Skin of body (tissue), 2 donors: ENCODE data around the gene MAP2K5. TPM values are rescaled to one million over a fixed set of nuclear protein-coding genes. Genes with fewer than 3 reads are reported as not detected.

Experiments
- DNase-seq: peaks from one replicate; lab custom pipeline; 2025; lab: John Stamatoyannopoulos, UW
- total RNA-seq: library from RNA; depleted of rRNA; stranded (reverse); fragments of >200 nt; gene quantifications from one replicate; pipeline ENCODE4 v1.2.3, GENCODE V29; 2014

The MAP2K5 gene
- total RNA-seq, 1 donor from 2014 or later: 12.2 TPM

GRCh38 chr15:67558502-67558901, 16.0 kb downstream of the MAP2K5 start:
- no peak for DNase-seq

DNA sequence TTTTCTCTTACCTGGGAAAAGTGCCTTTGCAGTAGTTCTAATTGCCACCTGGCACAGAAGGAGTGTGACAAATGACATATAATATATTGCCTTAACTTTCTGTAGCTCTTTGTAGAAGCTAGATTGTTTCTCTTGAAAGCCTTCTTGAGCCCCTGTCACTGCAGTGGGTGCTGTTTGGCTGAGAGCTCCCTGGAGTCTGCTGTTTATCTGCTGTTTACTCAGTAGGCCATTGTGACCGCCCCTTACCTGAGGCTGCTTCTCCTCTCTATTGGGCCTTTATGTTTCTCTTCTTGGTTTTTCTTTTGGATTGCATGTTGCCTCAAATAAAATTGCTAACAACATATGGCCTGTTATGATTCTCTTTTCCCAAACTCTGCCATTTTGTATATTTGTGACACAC, 16.7 kb downstream of the MAP2K5 start:
- no peak for DNase-seq

DNA sequence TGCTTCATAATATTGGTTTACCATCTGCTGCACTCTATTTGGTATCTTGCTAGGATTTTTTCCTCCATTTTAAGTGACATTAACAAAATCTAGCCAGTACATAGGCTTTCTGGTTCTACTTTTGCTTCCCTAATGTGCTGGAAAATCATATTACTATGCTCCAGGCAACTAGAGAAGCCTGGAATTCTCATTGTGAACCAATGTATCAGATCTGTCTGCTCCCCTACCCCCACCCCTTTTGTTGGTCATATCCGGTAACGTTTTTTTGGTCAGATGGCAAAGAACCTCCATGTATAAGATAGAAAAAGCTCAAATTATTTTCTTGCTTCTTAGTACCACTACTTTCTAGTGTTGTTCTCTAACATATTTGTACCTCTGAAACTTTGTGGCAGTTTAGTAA, 17.1 kb downstream of the MAP2K5 start:
- no peak for DNase-seq

DNA sequence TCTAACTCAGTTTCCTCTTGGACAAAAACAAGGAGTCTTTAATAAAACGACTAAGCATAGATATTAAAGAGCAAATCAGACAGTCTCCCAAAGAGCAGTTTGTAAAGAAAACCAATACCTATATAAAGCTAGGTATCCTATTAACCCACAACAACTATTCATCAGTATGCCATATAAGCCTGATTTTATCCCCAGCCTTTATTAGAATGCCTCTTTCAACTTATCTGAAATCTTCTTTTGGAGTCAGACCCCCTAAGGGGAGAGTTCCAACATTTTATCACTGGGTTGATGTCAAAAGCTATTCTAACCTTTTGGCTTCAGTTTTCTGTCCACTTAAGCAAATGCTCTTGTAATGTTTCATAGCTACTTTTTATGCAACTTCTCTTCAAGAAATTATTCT, 17.8 kb downstream of the MAP2K5 start:
- no peak for DNase-seq

DNA sequence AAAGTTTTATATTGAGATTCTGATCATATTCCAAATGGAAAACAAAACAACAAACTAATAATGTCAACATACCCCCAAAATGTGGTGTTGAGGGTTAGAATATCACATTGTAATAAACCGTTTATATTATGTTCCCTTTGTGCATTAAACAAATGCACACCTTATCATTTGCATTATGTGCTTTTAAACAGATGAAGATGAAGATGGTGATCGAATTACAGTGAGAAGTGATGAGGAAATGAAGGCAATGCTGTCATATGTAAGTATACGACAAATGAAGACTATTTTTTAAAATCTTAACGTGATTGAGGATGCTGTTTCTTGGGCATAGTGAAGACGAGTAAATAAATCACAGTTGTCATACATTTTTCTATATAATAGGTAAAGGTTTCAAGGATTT, 20.6 kb downstream of the MAP2K5 start:
- no peak for DNase-seq

GRCh38 chr15:67564021-67564967, 21.8 kb downstream of the MAP2K5 start:
- no peak for DNase-seq

GRCh38 chr15:67564968-67565345, 22.5 kb downstream of the MAP2K5 start:
- DNase-seq: no peak

DNA sequence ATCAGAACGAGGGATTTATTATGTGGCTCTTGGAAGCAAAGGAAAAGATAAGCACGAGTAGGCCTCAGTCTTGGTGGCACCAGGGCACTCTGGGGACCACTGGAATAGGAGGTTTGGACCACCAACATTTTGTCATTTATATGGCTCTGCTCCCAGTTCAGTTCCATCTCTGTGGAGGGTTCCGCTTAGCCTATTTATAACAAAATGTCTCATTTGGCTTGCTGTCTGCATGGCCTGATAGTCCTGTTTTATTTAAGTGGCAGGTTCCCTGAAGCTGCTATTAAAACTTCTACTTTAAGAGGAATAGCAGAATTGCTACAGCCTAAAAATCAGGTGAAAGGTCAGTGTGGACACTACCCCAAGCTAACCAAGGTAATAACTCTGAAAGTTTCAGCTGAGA, 27.2 kb downstream of the MAP2K5 start:
- DNase-seq: no peak

- DNase-seq: no peak
These were observed 28.6 kb downstream of the MAP2K5 start for GRCh38 chr15:67570875-67571647.

GRCh38 chr15:67571648-67572415, 29.3 kb downstream of the MAP2K5 start:
- no peak for DNase-seq

- DNase-seq: no peak
These were observed 30.7 kb downstream of the MAP2K5 start for GRCh38 chr15:67573194-67573593.

DNA sequence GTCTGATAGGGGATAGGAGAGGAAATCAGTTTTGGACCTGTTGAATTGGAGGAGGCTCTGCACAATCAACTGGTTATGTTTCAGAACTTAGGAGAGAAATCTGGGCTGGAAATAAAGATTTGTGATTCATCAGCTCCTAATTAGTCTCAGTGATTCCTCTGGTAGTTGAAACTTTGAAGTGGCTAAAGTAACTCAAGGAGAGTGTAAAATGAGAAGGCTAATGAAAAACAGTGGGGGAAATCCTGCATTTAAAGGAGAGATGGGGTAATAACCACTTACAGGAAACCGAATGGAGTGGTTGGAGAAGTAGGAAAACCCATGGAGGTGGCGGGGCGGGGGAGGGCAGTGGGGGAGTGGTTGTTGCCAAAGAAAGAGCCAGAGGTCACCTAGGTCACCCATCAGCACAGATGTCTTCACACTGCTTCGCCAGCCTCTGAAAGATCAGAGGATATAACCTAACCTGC, 32.6 kb downstream of the MAP2K5 start:
- no peak for DNase-seq

DNA sequence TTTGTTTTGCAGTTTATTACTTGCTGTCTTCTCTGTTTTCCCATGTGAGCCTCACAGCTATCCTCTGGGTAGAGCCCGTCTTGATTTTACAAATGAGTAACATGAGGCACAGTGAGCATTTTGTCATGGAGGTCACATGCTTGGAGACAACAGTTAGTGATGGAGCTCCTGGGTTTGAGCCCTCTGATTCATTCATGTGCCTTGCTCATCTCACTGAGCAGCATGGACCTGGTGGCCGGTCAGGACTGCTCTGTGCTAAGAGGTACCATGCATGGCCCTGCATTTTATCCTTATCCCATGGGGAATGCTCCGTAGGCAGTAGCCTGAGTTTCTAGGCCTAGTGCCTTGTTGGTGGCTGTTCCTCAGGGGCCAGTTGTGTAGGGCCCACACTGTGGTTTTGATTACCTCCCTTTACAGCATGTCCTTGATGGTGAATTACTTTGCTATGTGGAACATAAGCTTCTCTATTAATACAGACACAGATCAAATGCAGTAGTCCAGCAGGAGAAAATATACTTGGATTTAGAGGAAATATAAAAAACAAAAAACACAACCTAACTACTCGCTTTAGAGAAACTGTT, 35.6 kb downstream of the MAP2K5 start:
- no peak for DNase-seq

DNA sequence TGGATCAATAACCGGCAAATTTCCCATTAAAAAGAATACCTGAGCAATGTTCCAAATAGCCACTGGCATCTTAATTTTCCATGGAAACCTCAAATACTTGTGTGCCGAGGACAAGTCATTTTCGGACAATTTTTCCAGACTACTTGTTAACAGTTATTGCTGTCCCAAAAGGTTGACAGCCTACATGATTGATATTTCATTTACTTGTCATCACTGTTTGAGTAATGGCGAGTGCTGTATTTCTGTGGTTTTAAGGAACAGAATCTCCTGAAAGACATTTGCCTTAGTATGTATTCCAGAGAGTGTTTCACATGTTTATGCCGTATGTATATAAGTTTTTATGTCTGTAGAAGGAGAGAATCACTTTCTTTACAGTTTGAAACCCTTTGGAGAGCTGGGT, 36.7 kb downstream of the MAP2K5 start:
- no peak for DNase-seq

GRCh38 chr15:67579967-67580366, 37.5 kb downstream of the MAP2K5 start:
- no peak for DNase-seq

- DNase-seq: no peak
These were observed 41.7 kb downstream of the MAP2K5 start for GRCh38 chr15:67584157-67584556.

DNA sequence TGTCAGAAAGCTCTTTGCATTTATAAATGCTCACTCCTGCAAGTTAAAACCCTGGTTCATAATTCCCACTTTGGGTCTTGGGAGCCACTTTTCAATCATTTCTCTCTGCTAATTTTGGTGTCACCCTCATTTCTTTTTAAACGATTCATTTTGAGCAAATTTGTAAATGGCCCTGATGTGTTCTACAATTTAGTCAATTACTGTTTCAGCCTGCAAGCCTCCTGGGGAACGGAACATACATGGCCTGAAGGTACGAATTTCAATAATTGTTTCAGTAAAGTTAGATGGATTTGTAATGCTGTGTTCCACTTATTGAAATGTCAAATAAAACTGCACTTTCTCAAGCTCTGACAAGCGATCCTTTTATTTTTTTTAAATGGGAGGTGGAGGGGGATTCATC, 43.2 kb downstream of the MAP2K5 start:
- DNase-seq: no peak

DNA sequence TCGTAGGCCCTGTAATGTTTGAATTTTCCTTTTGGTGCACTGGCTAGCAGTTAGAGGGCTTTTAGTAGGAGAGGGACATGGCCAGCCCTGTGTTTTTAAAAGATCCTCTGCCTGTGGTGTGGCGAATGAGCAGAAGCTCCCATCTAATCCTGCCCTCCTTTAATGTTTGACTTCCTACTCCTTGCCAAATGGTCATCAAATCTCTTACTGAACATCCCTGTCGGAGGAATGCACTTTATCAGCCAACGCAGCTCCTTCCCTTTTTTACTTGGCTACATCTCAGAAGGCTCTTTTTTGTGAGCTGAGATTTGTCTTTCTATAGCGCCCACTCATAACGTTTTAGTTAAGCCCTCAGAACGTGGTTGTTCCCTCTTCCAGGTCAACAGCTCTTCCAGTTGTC, 44.8 kb downstream of the MAP2K5 start:
- DNase-seq: no peak

- DNase-seq: no peak
These were observed 45.3 kb downstream of the MAP2K5 start for GRCh38 chr15:67587754-67588153.

- no peak for DNase-seq
These were observed 47.7 kb downstream of the MAP2K5 start for GRCh38 chr15:67590191-67590590.

- DNase-seq: no peak
These were observed 49.7 kb downstream of the MAP2K5 start for GRCh38 chr15:67592245-67592644.
